ENCODE results near the gene MATN3. TPM values are rescaled to one million over a fixed set of nuclear protein-coding genes. Genes with fewer than 3 reads are reported as not detected.

MATN3 gene
- total and polyA plus RNA-seq, 2 of the 8 experiments (the other 6 are each of a cell fraction or from before 2014, with no cell fraction given) = 3.0 to 9.9 TPM

GRCh38 chr2:20023688-20024087, 11.2 kb upstream of the MATN3 start:
- Histone ChIP-seq H3K4me3 (ENCODE audit: extremely low read depth in 1 of 4, insufficient read depth in 2 of 4, low read depth in 3 of 4, low read length in 4 of 4) (no peak overlapping the region), H3K56ac (replicated peaks; ENCODE audit: insufficient read length, low read depth, low read length) (no peak overlapping the region), H4K20me1 (replicated peaks in 1 of 2; ENCODE audit: control insufficient read depth in 1 of 2, insufficient read depth in 2 of 2, low read length in 2 of 2) (no peaks in the 10 kb centered on the region), H2AFZ (ENCODE audit: low read length) (no peak overlapping the region), H2BK12ac (ENCODE audit: low read depth, low read length) (no peak overlapping the region), H3K9me3 (ENCODE audit: insufficient read depth in 2 of 2, low read depth in 1 of 2, low read length in 1 of 2) (peaks cover 7 to 12% of the 10 kb centered on the region in 2 experiments; a peak in 3 of 4 replicates), H4K91ac (replicated peaks; ENCODE audit: insufficient read length, low read length) (no peak overlapping the region), H2BK15ac (ENCODE audit: low read length) (no peak overlapping the region), H2AK5ac (ENCODE audit: low read depth, low read length) (no peak overlapping the region), H3K9ac (replicated peaks in 1 of 4; ENCODE audit: extremely low read depth in 1 of 4, low read depth in 3 of 4, low read length in 3 of 4) (no peak overlapping the region), H3K23me2 (ENCODE audit: low read depth, low read length) (no peaks in the 10 kb centered on the region), H4K8ac (ENCODE audit: extremely low read depth, insufficient read depth, low read length) (no peak overlapping the region), H3K4me1 (replicated peaks in 1 of 4; ENCODE audit: control insufficient read depth in 3 of 4, insufficient read depth in 4 of 4, low read length in 3 of 4) (no peaks in the 10 kb centered on the region), H3K14ac (ENCODE audit: insufficient read length) (no peak overlapping the region), H2BK5ac (ENCODE audit: low read depth, low read length) (no peak overlapping the region), H2BK120ac (replicated peaks; ENCODE audit: low read depth, low read length) (no peak overlapping the region), H3K4me2 (ENCODE audit: insufficient read depth in 1 of 2, low read depth in 2 of 2, low read length in 2 of 2) (no peak overlapping the region), H3K79me2 (ENCODE audit: control insufficient read depth in 1 of 2, insufficient read depth in 2 of 2, low read length in 2 of 2) (no peaks in the 10 kb centered on the region), H3K36me3 (ENCODE audit: control insufficient read depth in 2 of 4, insufficient read depth in 4 of 4, low read length in 3 of 4) (peaks cover 0 to 5% (median 0%) of the 10 kb centered on the region in 4 experiments; a peak in 1 of 8 replicates), H3K4ac (replicated peaks; ENCODE audit: insufficient read length, low read depth, low read length) (no peak overlapping the region), H3K79me1 (ENCODE audit: low read depth, low read length) (no peaks in the 10 kb centered on the region), H4K5ac (ENCODE audit: insufficient read length, low read depth, low read length) (no peak overlapping the region), H3K23ac (ENCODE audit: insufficient read length) (no peak overlapping the region), H3K27me3 (replicated peaks in 1 of 4; ENCODE audit: control insufficient read depth in 3 of 4, extremely low read depth in 1 of 4, insufficient read depth in 3 of 4, low read length in 3 of 4) (no peaks in the 10 kb centered on the region), H3K27ac (ENCODE audit: low read depth, low read length) (no peak overlapping the region), H2BK20ac (ENCODE audit: low read length) (no peak overlapping the region), H3K18ac (ENCODE audit: extremely low read depth, low read length) (no peak overlapping the region)
- no peak for FAIRE-seq
- ChIA-PET POLR2A (ENCODE audit: partially characterized antibody) (interaction anchor here (1.2 kb wide), 1 partner anchor 11 kb away, joined by 3 read pairs; no protein-coding TSS in a partner anchor), CTCF (ENCODE audit: partially characterized antibody) (interaction anchor here (2.2 kb wide), 1 partner anchor 9 kb away, joined by 12 read pairs; no protein-coding TSS in a partner anchor)
- WGBS, 2 experiments (ENCODE audit: extremely low coverage in 1 of 2, insufficient coverage in 1 of 2, insufficient read length in 1 of 2, insufficient replicate concordance in 2 of 2, low coverage in 1 of 2, low lambda C conversion rate in 2 of 2, missing lambda C conversion rate in 1 of 2) = 77% methylated on average over 4 of the region's 4 CpGs; no CpG with 5 or more reads in 1 of the 2 experiments
- DNase-seq (ENCODE audit: low read depth in 1 of 2, low spot score in 2 of 2) = no peak
- TF ChIP-seq MAX (IDR thresholded peaks at IDR 0.05) (no peak), CBX5 (IDR thresholded peaks at IDR 0.05; ENCODE audit: low read depth, low read length) (no peak), SP4 (IDR thresholded peaks at IDR 0.05; ENCODE audit: low read length) (no peak), FOSL1 (IDR thresholded peaks at IDR 0.05; ENCODE audit: insufficient read depth, low read depth, low read length) (no peak), CHD1 (IDR thresholded peaks at IDR 0.05; ENCODE audit: low read depth, low read length) (no peak), PHF8 (conservative IDR thresholded peaks at IDR 0.05; ENCODE audit: low read depth, low read length) (no peak), EZH2 (IDR thresholded peaks at IDR 0.05; ENCODE audit: low read depth, low read length, severe bottlenecking) (no peak), SIX5 (IDR thresholded peaks at IDR 0.05; ENCODE audit: low read depth, low read length) (no peak), RFX5 (IDR thresholded peaks at IDR 0.05; ENCODE audit: borderline replicate concordance, low read depth, low read length) (no peak), SAP30 (IDR thresholded peaks at IDR 0.05; ENCODE audit: insufficient read depth, insufficient replicate concordance, low read length) (no peak), RBBP5 (IDR thresholded peaks at IDR 0.05; ENCODE audit: borderline replicate concordance, low read depth, low read length) (no peak), JUND (IDR thresholded peaks at IDR 0.05; ENCODE audit: low read length) (no peak), CBX8 (IDR thresholded peaks at IDR 0.05; ENCODE audit: borderline replicate concordance, low read depth, low read length) (no peak)

Data from H1 (cell line).